Rectal smooth muscle tissue (tissue), 1 donor: ENCODE measurements around the gene CMTM2.
A peak's percentile ranks its signal among the peaks of the same experiment; 100 is the strongest.
"Not testable (repeated sequence)": the region's sequence is repeated elsewhere in the genome, so short reads cannot be mapped to it uniquely, and the experiment has no call there.

Experiments used
- H3K27ac ChIP-seq: one replicate; pipeline ENCODE4 v1.7.0; 2013; ENCODE audit warnings: low read depth, low read length, inconsistent platforms
- H3K27me3 ChIP-seq: one replicate; pipeline ENCODE4 v1.7.0; 2013; ENCODE audit warnings: low read length; ENCODE audit not compliant: control insufficient read depth, insufficient read depth
- H3K36me3 ChIP-seq: one replicate; pipeline ENCODE4 v1.7.0; 2013; ENCODE audit warnings: low read length; ENCODE audit not compliant: control insufficient read depth, insufficient read depth
- H3K4me1 ChIP-seq: one replicate; pipeline ENCODE4 v1.7.0; 2013; ENCODE audit warnings: low read length; ENCODE audit not compliant: control insufficient read depth, insufficient read depth
- H3K4me3 ChIP-seq: one replicate; pipeline ENCODE4 v1.7.0; 2013; ENCODE audit warnings: low read length
- H3K9ac ChIP-seq: one replicate; pipeline ENCODE4 v1.7.0; 2013; ENCODE audit warnings: low read length

CMTM2 gene

DNA sequence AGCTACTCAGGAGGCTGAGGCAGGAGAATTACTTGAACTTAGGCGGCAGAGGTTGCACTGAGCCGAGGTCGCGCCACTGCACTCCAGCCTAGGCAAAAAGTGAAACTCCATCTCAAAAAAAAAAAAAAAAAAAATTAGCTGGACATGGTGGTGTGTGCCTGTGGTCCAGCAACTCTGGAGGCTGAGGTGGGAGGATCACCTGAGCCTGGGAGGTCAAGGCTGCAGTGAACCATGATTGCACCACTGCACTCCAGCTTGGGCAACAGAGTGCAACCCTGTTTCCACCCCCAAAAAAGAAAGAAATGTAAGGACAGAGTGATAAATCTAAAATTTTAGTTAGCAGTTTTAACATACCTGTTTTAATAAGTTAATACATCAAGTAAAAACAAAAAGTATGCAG lies 17.3 kb downstream of the CMTM2 start:
- not testable (repeated sequence) for H3K9ac ChIP-seq, H3K27ac ChIP-seq, H3K27me3 ChIP-seq, H3K4me1 ChIP-seq, H3K4me3 ChIP-seq, H3K36me3 ChIP-seq

DNA sequence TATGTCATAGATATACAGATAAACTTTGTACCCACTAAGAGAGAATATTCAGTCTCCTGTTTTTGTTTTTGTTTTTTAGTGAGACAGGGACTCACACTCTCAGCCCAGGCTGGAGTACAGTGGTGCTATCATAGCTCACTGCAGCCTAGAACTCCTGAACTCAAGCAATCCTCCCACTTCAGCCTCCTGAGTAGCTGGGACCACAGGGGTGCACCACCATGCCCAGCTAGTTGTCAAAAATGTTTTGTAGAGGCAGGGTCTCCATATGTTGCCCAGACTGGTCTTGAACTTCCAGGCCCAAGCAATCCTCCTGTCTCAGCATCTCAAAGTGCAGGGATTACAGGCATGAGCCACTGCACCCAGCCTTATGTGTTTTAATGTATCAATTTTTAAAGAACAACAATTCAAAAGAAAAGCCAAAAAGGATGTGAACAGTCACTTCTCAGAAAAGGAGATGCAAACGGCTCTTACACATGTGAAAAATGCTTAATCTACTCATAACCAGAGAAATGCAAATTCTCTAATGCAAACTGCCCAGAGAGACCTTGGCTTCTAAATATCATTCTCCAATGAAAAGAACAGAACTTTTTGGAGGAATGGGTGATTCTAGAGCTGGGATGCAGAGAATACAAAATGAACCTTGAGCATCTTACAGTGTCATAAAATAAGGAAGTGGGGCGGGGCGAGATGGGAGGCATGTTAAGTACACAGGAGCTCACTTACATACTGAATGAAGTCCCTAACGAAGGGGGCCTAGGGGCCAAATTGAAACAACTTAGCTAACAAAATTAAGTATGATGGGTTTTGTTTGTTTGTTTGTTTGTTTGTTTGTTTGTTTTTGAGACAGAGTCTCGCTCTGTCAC lies 18.0 kb downstream of the CMTM2 start:
- Histone ChIP-seq H3K36me3 (no peaks in the 10 kb centered on the region), H3K27me3 (no peaks in the 10 kb centered on the region), H3K9ac (no peak overlapping the region), H3K4me1 (no peaks in the 10 kb centered on the region), H3K4me3 (no peak overlapping the region), H3K27ac (no peak overlapping the region)

GRCh38 chr16:66598111-66598510 lies 18.8 kb downstream of the CMTM2 start:
- Histone ChIP-seq H3K27ac (no peak overlapping the region), H3K36me3 (no peaks in the 10 kb centered on the region), H3K4me1 (no peaks in the 10 kb centered on the region), H3K27me3 (no peaks in the 10 kb centered on the region), H3K9ac (no peak overlapping the region), H3K4me3 (no peak overlapping the region)

DNA sequence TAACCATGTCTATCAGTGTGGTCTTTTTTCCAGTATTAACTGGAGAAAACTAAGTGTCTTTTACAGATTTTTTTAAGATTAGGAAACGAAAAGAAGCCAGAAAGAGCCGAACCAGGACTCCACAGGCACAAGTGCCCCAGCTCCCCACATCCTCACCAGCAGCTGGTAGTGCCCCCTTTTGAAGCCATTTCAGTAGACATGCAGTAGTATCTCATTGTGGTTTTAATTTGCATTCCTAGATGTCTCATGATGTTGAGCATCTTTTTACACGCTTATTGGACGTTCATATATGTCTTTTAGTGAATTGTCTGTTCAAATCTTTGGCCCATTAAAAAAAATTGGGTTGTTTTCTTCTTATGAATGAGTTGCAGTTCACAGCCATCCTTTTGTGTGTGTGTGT lies 20.5 kb downstream of the CMTM2 start:
- no peak overlapping the region for H3K9ac ChIP-seq
- H3K4me1 ChIP-seq: peaks cover 2% of the 10 kb centered on the region
- H3K27me3 ChIP-seq: peaks cover 4% of the 10 kb centered on the region
- H3K36me3 ChIP-seq: no peaks in the 10 kb centered on the region
- no peak overlapping the region for H3K27ac ChIP-seq
- no peak overlapping the region for H3K4me3 ChIP-seq

GRCh38 chr16:66600477-66600876 lies 21.2 kb downstream of the CMTM2 start:
- no peak overlapping the region for H3K9ac ChIP-seq
- H3K4me3 ChIP-seq: no peak overlapping the region
- H3K36me3 ChIP-seq: no peaks in the 10 kb centered on the region
- peaks cover 2% of the 10 kb centered on the region for H3K4me1 ChIP-seq
- H3K27me3 ChIP-seq: peaks cover 4% of the 10 kb centered on the region
- H3K27ac ChIP-seq: no peak overlapping the region

- Histone ChIP-seq H3K4me3 (no peak overlapping the region), H3K27ac (no peak overlapping the region), H3K4me1 (peaks cover 2% of the 10 kb centered on the region), H3K9ac (no peak overlapping the region), H3K27me3 (peaks cover 4% of the 10 kb centered on the region), H3K36me3 (no peaks in the 10 kb centered on the region)
These were observed 22.2 kb downstream of the CMTM2 start for GRCh38 chr16:66601471-66601870.

DNA sequence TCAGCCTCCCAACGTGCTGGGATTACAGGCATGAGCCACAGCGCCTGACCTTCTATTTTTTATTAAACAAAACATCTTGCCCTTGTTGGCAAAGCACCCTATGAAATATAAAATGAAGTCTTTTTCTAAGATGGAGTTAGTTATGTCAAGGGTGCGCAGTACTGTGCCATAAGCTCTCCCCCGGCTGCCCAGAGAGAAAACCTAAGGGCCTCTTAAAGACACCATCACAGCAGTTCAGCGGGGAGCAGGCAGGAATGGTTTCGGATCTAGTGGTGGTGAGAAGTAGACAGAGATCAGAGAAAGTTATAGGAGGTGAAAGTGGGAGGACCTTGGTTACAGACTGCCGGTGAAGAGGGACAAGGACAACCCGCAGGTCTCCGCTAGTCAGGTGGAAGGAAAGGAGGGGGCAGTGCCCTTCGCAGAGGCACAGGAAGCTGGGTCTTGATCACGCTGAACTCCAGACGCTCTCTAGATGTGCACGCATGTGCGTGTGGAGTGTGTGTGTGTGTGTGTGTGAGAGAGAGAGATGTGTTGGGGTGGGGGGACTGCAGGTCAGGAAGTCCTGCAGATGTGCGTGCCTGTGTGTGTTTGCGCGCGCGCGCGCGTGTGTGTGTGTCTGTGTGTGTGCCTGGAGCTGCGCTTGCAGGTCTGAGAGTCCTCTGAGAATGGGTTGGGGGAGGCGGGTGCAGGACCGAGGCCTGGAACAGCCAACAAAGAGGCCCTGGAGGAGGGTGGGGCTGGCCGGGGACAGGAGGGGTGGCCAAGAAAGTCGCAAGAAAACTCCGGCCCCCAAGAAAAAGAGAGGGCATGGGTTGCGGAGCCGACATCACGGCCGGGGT lies 24.5 kb downstream of the CMTM2 start:
- Histone ChIP-seq H3K4me3 (peak overlapping the region; percentile 76), H3K27ac (no peak overlapping the region), H3K36me3 (no peaks in the 10 kb centered on the region), H3K9ac (peak overlapping the region; percentile 5), H3K27me3 (peaks cover 4% of the 10 kb centered on the region), H3K4me1 (peaks cover 4% of the 10 kb centered on the region)

- Histone ChIP-seq H3K4me3 (peak within 1 kb of the TSS; percentile 76), H3K9ac (peak within 1 kb of the TSS; percentile 6), H3K4me1 (peaks cover 7% of the 10 kb centered on the region), H3K27me3 (peaks cover 4% of the 10 kb centered on the region), H3K36me3 (peaks cover under 1% of the 10 kb centered on the region), H3K27ac (peak within 1 kb of the TSS; percentile 59)
These were observed 25.3 kb downstream of the CMTM2 start, which contains the start of gene CMTM3 for GRCh38 chr16:66604376-66605176. TSS of gene CMTM3 (plus strand) at chr16:66604704. CDS start at chr16:66604806, 102 bp downstream.

- Histone ChIP-seq H3K4me1 (peaks cover 7% of the 10 kb centered on the region), H3K9ac (peak overlapping the region; percentile 6), H3K36me3 (peaks cover 9% of the 10 kb centered on the region), H3K27ac (peak overlapping the region; percentile 59), H3K27me3 (peaks cover 4% of the 10 kb centered on the region), H3K4me3 (peak overlapping the region; percentile 56)
These were observed 26.1 kb downstream of the CMTM2 start for GRCh38 chr16:66605177-66605978.

DNA sequence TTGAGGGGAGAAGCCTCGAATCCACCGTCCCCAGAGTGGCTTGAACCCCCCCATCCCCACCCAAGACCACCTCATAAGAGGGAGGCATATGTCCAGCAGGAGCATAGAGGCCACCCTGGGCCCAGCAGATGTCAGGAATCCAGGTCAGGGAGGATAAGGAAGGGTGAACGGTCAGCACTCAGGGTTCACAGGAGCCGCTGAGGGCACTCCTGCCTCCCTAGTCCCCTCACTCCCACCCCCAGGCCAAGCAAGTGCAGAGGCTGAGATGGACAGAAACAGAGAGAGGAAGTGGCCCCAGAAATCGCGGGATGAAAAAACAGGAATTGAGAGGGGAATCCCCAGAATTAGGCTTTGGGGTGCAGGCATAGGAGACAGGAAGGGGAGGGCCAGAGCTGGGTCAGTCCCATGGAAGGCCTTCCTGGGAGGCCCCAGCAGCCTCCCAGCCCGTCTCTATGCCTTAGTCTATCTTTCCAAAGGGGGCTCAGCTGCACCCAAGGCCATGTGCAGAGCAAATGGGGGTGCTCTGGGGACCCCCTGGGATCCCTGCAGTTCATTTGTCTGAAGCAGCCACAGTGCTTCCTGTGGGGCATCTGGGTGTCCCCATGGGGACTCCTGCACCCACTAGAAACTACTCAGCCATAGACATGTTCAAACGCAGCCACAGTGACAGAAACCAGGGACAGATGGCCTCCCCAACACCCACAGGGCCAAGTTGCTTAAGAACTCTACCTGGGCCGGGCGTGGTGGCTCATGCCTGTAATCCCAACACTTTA lies 26.9 kb downstream of the CMTM2 start:
- Histone ChIP-seq H3K4me3 (peak overlapping the region; percentile 56), H3K4me1 (peaks cover 7% of the 10 kb centered on the region), H3K9ac (no peak overlapping the region)

More for the DNA sequence above, 26.9 kb downstream of the CMTM2 start:
- peaks cover 4% of the 10 kb centered on the region for H3K27me3 ChIP-seq
- H3K36me3 ChIP-seq: peaks cover 12% of the 10 kb centered on the region
- H3K27ac ChIP-seq: no peak overlapping the region
